GM21529 (cell line): ENCODE measurements around the gene DHRS7C.

Source experiments
- ATAC-seq: cut with Tn5 transposase; IDR thresholded peaks from one replicate; pipeline ENCODE4 v1.9.1; 2021; ENCODE audit not compliant: unreplicated experiment

The DHRS7C gene, protein sequence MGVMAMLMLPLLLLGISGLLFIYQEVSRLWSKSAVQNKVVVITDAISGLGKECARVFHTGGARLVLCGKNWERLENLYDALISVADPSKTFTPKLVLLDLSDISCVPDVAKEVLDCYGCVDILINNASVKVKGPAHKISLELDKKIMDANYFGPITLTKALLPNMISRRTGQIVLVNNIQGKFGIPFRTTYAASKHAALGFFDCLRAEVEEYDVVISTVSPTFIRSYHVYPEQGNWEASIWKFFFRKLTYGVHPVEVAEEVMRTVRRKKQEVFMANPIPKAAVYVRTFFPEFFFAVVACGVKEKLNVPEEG

DNA sequence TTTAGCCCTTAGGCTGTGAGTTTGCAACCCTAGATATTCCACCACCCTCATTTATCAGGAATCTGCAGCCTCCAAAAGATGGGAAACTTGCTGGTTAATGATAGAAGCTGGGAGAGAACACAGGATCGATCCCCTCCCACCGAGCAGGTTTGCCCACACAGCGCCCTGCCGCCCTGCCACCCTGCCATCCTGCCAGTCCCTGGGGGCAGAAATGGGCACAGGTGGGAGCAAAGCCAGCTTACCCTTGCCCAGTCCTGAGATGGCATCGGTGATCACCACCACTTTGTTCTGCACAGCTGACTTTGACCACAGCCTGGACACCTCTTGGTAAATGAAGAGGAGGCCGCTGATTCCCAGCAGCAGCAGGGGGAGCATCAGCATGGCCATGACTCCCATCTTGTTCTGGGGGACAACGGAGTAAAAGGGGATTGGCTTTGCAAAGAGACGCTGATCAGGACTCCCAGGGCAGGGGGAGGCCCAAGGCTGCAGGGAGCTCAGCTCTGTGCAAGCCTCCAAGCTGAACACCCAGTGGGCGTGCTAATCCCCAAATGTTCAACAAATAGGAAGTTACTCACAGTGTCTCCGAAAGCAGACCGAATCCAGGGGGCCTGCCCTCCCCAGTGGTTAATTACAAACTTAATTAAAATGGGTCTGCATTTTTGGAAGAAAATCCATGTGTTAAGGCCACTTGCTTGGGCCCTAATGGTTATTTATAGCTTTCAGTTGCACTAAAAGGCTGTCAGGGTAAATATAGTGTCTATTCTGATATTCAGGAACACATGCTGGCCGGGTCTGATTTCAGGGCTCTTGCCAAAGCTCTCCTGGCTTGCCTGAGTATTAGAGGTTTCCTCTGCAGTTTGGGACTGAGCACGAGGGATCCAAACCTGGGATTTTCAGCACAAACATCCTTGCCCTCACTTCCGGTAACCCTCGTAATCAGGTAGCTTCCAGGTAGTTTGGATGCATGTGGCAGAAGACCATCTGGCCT, at the start of gene DHRS7C:
DHRS7C (minus strand) TSS at position 704 of the 988 bp plus-strand sequence; CDS start at position 396, 308 bp downstream.
- no peak for ATAC-seq

DNA sequence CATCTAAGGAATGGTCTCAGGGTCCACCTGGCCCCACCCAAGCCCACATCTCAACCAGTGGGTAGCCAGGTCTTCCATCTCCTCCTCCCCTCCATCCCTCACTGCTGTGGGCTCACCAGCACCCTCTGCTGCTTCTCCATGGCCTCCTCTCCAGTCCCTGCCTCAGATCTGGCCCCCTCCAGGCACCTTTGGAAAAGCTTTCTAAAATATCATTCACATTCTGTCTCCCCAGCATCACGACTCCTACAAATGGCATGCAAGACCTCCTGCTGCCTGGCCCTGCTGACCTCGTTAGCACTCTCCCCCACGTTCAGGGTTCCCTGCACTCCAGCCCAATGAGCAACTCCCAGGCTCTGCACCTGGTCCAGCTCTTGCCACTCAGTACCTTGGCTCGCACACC, 48.0 kb upstream of the DHRS7C start:
- no peak for ATAC-seq

DNA sequence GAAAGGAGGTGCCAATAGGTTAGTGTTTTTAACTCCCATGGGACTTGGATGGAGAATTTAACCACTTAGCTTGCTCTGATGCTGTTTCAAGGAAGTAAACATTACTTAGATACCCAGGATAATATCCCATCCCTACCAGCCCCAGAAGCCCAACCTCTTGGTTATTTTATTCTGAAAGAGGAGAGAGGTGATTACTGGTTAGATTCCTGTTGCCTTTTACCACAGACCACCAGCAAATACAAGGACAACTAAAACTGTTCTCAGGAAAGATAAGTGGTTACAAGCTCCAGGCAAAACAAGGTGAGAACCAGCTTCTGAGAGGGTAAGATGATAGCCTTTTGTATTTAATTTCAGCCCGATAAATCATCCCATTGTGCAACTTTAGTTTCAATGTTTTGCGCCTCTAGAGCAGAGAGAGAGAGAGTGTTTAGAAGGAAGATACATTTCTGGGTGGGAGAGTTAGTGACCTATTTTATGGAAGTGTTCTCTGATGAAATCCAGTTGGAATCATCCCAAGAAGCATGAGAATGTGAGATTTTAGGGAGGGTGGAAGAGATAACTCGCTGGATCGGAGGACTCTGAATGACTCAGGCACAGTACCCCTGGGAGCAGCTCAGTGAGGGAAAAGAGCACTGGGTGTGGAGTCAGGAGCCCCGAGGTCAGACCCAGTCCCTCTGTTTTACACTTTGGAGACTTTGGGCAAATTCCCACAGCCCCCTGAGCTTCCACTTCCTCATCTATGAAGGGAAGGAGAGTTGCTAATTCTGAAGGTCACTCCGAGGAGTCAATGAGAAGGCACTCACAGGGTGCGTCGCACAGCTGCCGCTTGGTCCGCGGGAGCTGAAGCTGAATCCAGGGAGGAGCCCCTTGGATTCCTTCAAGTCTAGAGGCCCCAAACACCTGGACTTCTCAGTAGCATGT, 46.4 kb upstream of the DHRS7C start:
- ATAC-seq: no peak

DNA sequence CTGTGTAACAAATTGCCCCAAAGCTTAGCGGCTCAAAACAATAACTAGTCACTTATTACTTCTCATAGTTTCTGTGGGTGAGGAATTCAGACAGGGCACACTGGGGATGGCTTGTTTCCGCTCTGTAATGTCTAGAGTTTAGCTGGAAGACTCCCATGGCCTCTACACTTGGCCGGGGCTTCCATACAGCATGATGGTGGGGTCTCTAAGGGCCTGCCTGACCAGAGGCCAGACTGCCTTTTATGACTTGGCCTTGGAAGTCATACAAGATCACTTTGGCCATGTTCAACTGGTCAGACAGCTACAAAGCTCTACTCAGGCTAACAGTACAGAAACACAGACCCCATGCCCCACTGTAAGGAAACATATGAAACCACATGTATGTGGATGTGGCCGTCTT, 42.5 kb upstream of the DHRS7C start:
- no peak for ATAC-seq

DNA sequence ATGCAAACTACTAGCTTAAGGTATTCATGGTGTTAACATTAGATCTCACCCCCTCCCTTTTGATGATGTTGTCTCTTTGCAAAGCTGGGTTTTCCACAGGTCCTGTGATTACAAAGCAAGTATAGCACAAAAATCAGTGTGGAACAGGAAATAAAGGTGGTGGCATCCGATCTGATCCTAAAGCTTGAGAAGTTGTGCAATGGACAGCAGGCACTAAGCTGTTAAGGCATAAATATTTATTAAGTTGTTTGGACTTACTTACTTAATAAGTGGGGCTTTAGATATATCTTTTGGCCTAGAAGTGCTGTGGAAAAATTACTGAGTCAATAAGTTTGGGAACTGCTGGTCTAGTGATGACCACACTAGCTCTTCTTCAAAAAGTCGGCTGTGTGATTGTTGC, 39.3 kb upstream of the DHRS7C start:
- no peak for ATAC-seq

DNA sequence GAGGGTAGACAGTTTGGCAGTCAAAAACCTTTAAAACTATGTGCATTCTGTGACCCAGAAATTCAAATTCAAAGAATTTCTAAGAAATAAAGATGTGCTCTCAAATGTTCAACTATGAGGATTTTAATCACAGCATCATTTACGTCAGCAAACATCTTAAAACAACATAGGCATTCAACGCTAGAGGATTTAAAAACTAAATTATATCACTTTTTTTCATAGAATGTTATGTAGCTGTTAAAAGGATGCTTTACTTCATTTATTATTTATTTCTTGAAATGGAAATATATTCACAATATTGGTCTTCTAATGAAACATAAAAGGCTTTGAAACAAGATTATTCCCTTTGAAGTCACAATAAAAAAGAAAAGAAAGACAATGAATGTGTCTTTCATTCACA, 38.0 kb upstream of the DHRS7C start:
- ATAC-seq: no peak

DNA sequence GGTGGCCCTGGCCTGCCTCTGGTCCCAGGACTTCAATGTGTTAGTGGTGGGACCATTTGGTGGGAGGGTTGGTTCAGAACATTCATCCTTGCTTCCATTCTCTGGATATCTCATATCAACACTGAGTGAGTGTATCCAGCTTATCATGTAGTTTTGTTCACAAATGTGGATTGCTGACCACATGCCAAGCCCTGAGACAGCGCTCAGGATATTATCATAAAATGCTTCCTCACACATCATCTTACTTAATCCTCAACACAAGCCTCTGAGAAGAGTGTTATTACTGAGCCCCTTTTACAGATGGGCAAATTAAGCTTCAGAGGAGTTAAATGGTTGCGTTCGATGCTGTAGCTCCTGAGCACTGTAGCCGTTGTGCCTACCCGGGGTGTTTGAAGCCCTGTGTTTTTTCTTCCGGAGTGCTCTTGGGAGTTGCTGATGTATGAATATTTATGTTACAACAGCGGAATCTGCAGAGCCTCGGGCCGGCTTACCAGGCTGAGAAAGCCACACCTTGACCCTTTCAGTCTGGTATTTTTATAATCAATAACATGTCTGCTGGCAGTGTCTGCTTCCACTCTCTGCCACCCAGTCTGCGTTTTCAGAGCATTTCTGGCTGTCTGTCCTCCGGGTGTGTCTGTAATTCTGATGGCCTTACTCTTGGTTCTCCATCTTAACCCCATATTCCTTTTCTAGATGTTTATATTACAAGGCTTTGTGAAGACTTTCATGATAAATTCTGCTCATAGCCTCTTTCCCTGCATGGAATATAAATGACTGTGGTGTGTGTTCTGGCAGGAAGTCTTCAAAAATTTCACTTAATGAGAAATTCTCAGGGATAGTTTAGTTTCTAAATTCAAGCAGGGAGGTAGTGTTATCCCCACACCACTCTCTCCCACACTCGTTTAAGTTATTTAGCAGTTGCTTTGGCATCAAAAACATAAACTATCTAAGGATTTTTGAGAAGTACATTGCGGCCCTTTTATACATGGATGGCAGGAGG, 37.2 kb upstream of the DHRS7C start:
- no peak for ATAC-seq

DNA sequence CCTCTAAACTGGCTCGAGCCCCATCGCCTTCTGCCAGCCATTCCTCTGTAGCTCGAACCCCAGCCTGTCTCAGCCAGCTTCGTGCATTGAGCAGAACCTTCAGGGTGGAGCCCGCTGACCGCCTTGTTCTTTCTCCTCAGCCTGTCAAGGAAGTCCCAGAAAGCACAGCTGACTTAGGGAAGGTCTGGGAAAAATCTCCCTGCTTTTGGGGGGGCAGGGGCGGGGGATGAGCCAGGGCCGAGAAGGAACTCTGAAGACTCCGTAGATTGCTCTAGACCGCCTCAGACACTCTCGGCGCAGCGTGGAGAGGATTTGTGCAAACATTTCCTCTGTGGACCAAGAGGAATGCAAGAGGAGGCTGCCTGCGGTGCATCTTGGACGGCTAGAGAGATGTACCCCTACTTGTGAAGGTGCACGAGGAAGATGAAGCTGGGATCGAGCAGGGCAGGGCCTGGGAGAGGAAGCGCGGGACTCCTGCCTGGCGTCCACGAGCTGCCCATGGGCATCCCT, 34.3 kb upstream of the DHRS7C start, which contains the start of gene GLP2R:
GLP2R (plus strand) TSS at position 284 of the 510 bp plus-strand sequence; CDS start at position 424, 140 bp downstream.
- no peak for ATAC-seq

DNA sequence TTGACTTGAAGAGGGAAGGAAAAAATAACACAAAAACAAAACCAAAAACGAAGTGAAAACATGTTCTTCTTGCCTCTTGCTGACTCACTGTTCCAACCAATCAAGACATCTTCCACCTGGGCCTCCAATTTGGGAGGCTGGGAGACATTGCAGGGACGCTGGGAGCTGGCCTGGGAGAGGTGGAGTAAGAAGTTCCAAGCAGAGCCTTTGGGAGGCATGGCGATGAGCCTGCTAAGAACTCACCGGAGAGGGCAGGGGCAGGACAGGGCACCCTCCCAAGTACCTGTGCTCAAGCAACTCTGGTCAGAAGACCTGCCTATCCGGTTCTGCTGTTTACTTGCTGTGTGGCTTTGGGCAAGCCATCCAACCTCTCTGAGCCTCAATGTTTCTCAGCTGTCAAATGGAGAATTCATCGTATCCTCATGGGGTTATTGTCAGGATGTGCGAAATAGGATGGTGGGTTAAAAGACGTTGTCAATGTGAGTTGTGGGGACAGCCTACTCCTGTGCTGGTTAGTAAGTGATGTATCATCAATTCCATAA, 33.5 kb upstream of the DHRS7C start:
- ATAC-seq: no peak

DNA sequence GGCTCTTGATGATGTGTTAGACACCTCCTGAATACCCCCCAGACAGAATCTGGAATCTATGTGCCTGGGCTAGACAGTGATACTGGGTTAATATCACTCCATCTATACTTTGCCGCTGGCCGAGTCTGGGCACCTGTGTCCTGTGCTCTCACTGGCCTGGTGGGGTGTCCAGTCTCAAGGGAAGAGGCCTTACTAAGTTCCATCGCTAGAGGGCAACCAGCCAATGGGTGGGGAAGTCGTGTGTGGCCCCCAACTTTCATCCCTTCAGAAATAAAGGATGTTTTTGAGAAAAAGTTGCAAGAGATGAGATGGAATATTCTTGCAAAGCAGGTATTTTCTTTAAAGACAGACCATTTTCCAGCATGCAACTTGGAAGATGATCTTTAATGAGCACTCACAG, 32.7 kb upstream of the DHRS7C start:
- no peak for ATAC-seq

DNA sequence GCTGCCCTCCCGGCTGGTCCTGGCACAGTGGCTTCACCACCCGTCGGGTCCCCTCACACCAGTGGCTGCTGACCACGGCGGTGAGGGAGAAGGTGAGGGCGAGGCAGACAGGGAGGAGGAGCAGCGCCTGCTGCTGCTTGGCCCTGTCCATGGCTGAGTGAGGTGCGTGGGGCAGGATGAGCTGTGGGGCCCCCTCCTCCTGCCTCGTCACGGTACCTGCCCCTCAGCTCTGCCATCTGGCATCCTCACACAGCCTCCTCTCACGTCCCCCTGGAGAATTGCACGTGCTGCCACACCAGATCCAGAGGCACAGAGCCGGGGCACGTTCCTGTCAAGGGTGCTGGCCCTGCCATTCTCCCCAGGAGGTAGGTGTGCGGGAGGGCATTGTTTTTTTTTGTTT, 30.5 kb upstream of the DHRS7C start, which contains the start of gene GSG1L2:
GSG1L2 (minus strand) TSS at position 159 of the 400 bp plus-strand sequence; CDS start at position 151, 8 bp downstream.
- ATAC-seq: no peak

DNA sequence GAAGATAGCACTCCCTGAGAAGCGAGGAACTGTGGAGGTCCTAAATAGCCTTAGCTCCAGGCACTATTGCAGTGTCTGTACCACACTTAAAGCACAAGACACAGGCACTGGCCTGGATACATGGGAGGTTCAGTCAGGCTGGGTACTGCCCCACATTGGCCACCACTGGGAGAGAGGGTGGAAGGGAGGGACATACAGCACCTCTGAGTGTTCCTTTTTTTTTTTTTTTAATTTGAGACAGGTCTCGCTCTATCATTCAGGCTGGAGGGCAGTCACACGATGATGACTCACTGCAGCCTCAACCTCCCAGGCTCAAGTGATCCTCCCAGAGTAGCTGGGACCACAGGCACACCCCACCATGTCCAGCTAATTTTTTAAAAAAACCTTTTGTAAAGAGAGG, 29.1 kb upstream of the DHRS7C start:
- ATAC-seq: no peak

DNA sequence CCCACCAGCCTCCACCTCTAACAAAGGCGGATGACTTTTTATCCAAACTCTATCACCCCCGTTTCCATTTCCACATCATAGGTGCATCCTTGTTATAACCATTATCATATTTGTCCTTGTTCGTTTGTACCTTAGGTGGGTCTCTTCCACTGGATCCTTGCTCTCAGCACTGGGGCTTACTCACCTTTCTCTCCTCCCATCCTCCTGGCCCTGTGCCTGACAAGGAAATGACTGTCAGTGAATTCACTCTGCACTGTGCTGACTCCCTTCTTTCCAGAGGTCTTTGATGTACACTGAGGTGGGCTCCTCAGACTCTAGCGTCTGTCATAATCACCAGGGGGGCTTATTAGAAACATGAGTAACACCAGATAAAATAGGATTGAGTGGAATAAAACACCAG, 27.4 kb upstream of the DHRS7C start:
- ATAC-seq: no peak

DNA sequence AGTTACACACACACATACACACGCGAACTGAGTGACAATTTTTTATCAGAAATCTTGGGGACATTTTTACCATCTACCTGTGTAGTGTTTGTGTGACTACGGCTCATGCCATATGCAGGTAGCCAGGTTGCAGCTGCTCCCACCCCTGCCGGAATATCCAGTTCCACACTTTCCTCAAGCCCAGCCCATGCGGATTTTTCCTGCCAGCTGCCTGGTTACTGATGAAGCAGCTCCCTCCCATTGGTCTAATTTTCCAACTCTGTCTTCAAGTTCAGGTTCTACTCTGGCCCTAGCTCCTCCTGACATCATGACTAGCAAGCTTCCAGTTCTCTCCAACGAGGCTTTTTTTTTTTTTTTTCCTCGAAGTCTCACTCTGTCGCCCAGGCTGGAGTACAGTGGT, 25.7 kb upstream of the DHRS7C start:
- ATAC-seq: no peak

DNA sequence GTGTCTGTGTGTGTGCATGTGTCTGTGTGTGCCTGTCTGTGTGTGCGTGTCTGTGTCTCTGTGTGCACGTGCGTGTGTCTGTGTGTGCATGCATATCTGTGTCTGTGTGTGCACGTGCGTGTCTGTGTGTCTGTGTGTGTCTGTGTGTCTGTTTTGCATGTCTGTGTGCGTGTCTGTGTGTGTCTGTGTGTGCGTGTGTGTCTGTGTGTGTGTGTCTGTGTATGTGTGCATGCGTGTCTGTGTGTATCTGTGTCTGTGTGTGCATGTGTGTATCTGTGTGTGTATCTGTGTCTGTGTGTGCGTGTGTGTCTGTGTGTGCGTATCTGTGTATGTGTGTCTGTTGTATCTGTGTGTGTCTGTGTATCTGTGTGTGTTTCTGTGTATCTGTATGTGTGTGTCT, 25.1 kb upstream of the DHRS7C start:
- ATAC-seq: no peak

DNA sequence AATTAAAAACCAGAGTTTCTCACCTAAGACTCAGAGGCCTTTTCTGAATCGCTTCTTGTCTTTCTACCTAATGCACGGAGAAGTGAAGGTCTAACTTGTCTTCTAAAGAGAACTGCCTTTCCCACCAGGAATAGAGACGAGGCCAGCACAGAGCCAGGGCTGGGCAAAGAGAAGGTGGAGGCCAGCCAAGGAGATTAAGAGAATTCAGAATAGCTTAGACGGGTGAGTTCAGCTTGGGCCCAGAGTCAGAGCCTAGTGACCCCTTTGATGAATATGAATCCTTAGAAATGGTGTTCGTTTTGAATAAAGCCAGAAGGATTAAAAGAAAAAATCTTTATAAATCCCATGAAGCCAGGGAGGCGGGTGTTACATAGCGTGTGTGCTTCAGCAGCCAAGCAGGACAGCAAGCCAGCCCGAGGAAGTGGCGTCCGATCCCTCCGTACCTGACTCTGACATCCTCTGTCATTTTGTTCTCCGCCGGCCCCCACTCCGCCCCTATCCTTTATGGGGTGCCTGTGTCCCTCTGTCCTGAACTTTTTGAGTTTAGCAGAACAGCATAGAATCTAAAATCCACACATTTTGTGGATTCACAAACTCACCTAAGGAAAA, 23.0 kb upstream of the DHRS7C start:
- ATAC-seq: no peak

DNA sequence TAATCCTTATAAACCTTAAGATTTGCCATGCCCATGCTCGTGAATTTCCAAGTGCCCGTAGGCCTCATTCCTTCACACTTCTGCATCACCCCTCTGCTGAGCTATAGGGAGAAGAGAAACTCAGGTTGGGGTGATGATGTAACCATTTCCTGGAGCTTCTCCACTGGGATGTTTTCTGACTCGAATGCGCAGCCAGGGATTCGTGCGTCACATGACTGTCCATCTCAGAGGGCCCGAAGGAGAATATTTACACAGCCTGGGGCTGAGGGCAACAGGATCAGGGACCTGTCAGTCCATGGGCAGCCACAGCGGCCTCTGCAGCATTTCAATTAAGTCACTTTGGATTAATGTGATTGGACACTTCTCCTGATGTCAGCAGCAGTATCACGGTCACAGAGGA, 21.8 kb upstream of the DHRS7C start:
- no peak for ATAC-seq

DNA sequence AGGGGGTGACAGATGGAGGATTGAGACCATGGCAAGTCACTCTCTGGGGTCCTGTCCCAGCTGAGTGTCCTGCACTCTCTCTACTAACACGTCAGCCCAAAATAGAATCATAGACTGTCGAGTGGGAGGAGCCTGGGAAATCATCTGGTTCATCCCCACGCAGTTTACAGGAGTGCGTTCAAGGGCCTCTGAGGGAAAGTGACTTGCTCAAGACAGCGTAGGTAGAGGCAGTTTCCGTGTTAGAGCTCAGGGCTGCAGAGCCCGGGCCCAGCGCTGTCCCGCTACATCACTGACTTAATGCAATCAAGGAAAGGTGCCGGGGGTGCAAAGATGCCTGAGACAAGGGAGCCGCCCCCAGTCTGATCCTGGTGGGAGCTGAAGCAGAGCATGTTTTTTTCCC, 20.1 kb upstream of the DHRS7C start:
- ATAC-seq: no peak

DNA sequence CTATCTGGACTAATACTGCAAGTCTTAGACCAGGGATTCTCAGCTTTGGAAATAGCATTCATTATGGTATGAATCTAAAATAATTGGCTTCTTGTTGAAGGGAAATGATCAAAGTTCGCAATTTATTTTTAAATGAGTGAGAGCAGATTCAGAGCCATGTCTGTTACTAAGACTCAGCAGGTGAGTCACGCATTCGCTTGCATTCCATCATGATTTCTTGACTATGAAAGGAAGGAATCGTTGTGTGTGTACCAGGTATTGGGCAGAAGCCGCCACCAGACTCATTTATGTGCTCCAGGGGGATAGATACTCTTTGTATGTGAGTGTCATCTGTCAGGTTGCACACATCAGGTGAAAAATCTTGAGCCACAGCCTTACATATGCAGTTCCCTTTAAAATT, 19.7 kb upstream of the DHRS7C start:
- no peak for ATAC-seq
